Liver (tissue), 9 donors: ENCODE measurements around the gene ST6GALNAC3. TPM values are rescaled to one million over a fixed set of nuclear protein-coding genes. Genes with fewer than 3 reads are reported as not detected.

Experiments used
- DNase-seq: peaks from one replicate; pipeline ENCODE4 v3.0.0-alpha.2; 2017; ENCODE audit warnings: low spot score
- H3K27ac ChIP-seq, 2 donors: one replicate each; pipeline ENCODE4 v1.7.0; 2013; ENCODE audit warnings: inconsistent platforms in 2 of 2, low read length in 2 of 2, control low read depth in 1 of 2, low read depth in 1 of 2, mild to moderate bottlenecking in 1 of 2
- H3K27me3 ChIP-seq, 4 donors: one replicate each; pipeline versions ENCODE4 v1.6.1 to v1.7.0; 2013; ENCODE audit warnings: low read length in 3 of 4, inconsistent platforms in 1 of 4, mild to moderate bottlenecking in 1 of 4, moderate library complexity in 1 of 4; ENCODE audit not compliant: control insufficient read depth in 4 of 4, insufficient read depth in 4 of 4
- H3K36me3 ChIP-seq, 4 donors: one replicate each; pipeline versions ENCODE4 v1.6.1 to v1.7.0; 2013; ENCODE audit warnings: low read length in 3 of 4, mild to moderate bottlenecking in 3 of 4, low read depth in 1 of 4, moderate library complexity in 1 of 4; ENCODE audit not compliant: control insufficient read depth in 4 of 4, insufficient read depth in 3 of 4
- H3K4me1 ChIP-seq, 4 donors: one replicate each; pipeline versions ENCODE4 v1.6.1 to v1.7.0; 2013; ENCODE audit warnings: low read length in 3 of 4, mild to moderate bottlenecking in 3 of 4, moderate library complexity in 1 of 4; ENCODE audit not compliant: control insufficient read depth in 4 of 4, insufficient read depth in 4 of 4
- H3K4me3 ChIP-seq, 3 donors: one replicate each; pipeline versions ENCODE4 v1.6.1 to v1.7.0; 2013; ENCODE audit warnings: low read length in 3 of 3, control low read depth in 1 of 3, low read depth in 1 of 3, mild to moderate bottlenecking in 1 of 3
- H3K9ac ChIP-seq, 2 donors: one replicate each; pipeline ENCODE4 v1.7.0; 2013; ENCODE audit warnings: low read length in 2 of 2, mild to moderate bottlenecking in 2 of 2, moderate library complexity in 2 of 2, control low read depth in 1 of 2, low read depth in 1 of 2
- H3K9me3 ChIP-seq, 4 donors: one replicate each; pipeline versions ENCODE4 v1.6.1 to v1.7.0; 2013; ENCODE audit warnings: low read length in 3 of 4; ENCODE audit not compliant: control insufficient read depth in 4 of 4
- CTCF ChIP-seq: fragments of 150-350 bp; IDR thresholded peaks from 2 replicates; pipeline ENCODE4 v1.5.1; 2017; ENCODE audit warnings: improper control_type of control experiment, low read depth, low read length; ENCODE audit not compliant: missing input control
- EGR1 ChIP-seq, 2 donors: IDR thresholded peaks; 2 replicates each; pipeline ENCODE4 v1.6.1; 2016 to 2018; ENCODE audit warnings: antibody characterized with exemption in 2 of 2, low read depth in 2 of 2
- FOXA1 ChIP-seq: IDR thresholded peaks from 2 replicates; pipeline ENCODE4 v1.6.1; 2016; ENCODE audit warnings: antibody characterized with exemption
- FOXA2 ChIP-seq: IDR thresholded peaks from 2 replicates; pipeline ENCODE4 v1.6.1; 2016; ENCODE audit warnings: antibody characterized with exemption
- GABPA ChIP-seq, 2 donors: IDR thresholded peaks in 1 of 2; conservative IDR thresholded peaks in 1 of 2; 2 replicates each; pipeline ENCODE4 v1.6.1; 2016; ENCODE audit warnings: antibody characterized with exemption in 2 of 2, mild to moderate bottlenecking in 1 of 2, moderate library complexity in 1 of 2
- HNF4G ChIP-seq: IDR thresholded peaks from 2 replicates; pipeline ENCODE4 v1.6.1; 2016; ENCODE audit warnings: antibody characterized with exemption
- JUND ChIP-seq, 2 donors: IDR thresholded peaks; 2 replicates each; pipeline ENCODE4 v1.6.1; 2016; ENCODE audit warnings: antibody characterized with exemption in 2 of 2
- NR2F2 ChIP-seq: IDR thresholded peaks from 2 replicates; pipeline ENCODE4 v1.6.1; 2016; ENCODE audit warnings: antibody characterized with exemption
- RAD21 ChIP-seq, 2 donors: IDR thresholded peaks; 2 replicates each; pipeline ENCODE4 v1.6.1; 2016; ENCODE audit warnings: antibody characterized with exemption in 2 of 2, mild to moderate bottlenecking in 2 of 2
- RXRA ChIP-seq, 2 donors: IDR thresholded peaks; 2 replicates each; pipeline ENCODE4 v1.6.1; 2017 to 2018; ENCODE audit warnings: antibody characterized with exemption in 2 of 2, mild to moderate bottlenecking in 1 of 2
- SP1 ChIP-seq: IDR thresholded peaks from 2 replicates; pipeline ENCODE4 v1.6.1; 2018; ENCODE audit warnings: antibody characterized with exemption, mild to moderate bottlenecking
- TAF1 ChIP-seq: conservative IDR thresholded peaks from 2 replicates; pipeline ENCODE4 v1.6.1; 2016; ENCODE audit warnings: antibody characterized with exemption, mild to moderate bottlenecking
- YY1 ChIP-seq: IDR thresholded peaks from 2 replicates; pipeline ENCODE4 v1.6.1; 2016; ENCODE audit warnings: antibody characterized with exemption, mild to moderate bottlenecking
- WGBS: extraction: QIAGEN DNeasy Blood & Tissue Kit; methylation state at CpG from one replicate; pipeline ENCODE4 v1.1.7; 2013; 5-methylcytosine and 5-hydroxymethylcytosine counted together
- polyA plus RNA-seq, 2 donors: library from polyadenylated mRNA; stranded (reverse) in 1 of 2; unstranded in 1 of 2; fragments of 200-250 nt in 1 of 2; fragments of >200 nt in 1 of 2; fragmentation: Nextera tagmentation in 1 of 2; extraction: Ambion mirVana in 1 of 2; gene quantifications; one replicate each; pipeline versions ENCODE4 v1.2.1 to v1.2.3, GENCODE V29; 2013 to 2015
- total RNA-seq, 2 donors: library from RNA; depleted of rRNA; stranded (reverse); fragments of >200 nt; gene quantifications; one replicate each; pipeline ENCODE4 v1.2.3, GENCODE V29; 2014
- TF ChIP-seq, protein P1 (sequence below): IDR thresholded peaks from 2 replicates; pipeline ENCODE4 v1.6.1; 2016; ENCODE audit warnings: antibody characterized with exemption
- TF ChIP-seq, protein P2 (sequence below): IDR thresholded peaks from 2 replicates; pipeline ENCODE4 v1.6.1; 2016; ENCODE audit warnings: antibody characterized with exemption, mild to moderate bottlenecking
- donor health status: healthy.
- donor health status: healthy.
- donor health status: healthy.
- donor health status: healthy.
- donor health status: healthy.

The ST6GALNAC3 gene
- total and polyA plus RNA-seq, 4 donors: 1.2 to 5.0 (median 3.2) TPM

GRCh38 chr1:76083189-76083588, 8.6 kb downstream of the ST6GALNAC3 start:
- H3K4me1 ChIP-seq: no peaks in the 10 kb centered on the region
- 46% methylated on average over 10 of the region's 10 CpGs for WGBS
- H3K27ac ChIP-seq: no peak overlapping the region
- no peak for DNase-seq
- H3K36me3 ChIP-seq: no peaks in the 10 kb centered on the region
- H3K4me3 ChIP-seq: no peak overlapping the region
- TF ChIP-seq GABPA (IDR thresholded peaks at IDR 0.05 in 1 of 2, conservative IDR thresholded peaks at IDR 0.05 in 1 of 2) (no peak), TAF1 (no peak), SP1 (no peak), FOXA1 (no peak), YY1 (no peak)
- no peaks in the 10 kb centered on the region for H3K9me3 ChIP-seq
- H3K27me3 ChIP-seq: no peaks in the 10 kb centered on the region
- H3K9ac ChIP-seq: no peak overlapping the region

DNA sequence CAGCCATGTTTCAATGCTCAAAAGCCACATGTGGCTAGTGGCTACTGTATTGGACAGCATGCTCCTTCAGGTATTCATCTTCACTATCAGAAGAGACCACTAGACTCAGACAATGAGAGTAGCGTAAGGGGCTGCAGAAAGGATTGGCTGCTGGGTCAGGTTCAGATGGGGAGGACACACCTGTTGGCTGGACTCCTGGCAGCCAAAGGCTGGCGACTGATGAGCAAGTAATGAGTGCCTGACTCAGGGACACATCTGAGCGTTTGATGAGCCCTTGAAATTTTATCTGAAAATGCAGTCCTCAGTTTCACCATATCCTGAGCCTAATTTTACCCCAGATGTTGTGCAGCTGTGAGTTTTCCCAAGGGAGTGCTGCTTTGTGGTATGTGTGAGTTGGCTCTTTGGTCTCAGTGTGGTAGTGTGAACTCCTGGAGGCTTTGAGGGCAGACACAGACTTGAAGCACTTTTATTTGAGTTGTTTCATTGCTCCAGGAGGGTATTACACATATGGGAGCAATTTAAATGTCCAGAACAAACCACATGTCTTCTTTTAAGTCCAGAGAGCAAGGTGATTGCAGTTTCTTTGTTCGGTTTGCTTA, 9.6 kb downstream of the ST6GALNAC3 start:
- Histone ChIP-seq H3K9ac (no peak overlapping the region), H3K4me3 (no peak overlapping the region), H3K27me3 (no peaks in the 10 kb centered on the region), H3K36me3 (no peaks in the 10 kb centered on the region), H3K4me1 (no peaks in the 10 kb centered on the region), H3K27ac (no peak overlapping the region), H3K9me3 (no peaks in the 10 kb centered on the region)
- 81% methylated on average over 4 of the region's 4 CpGs for WGBS
- no peak for TF ChIP-seq SP1
- TF ChIP-seq NR2F2: no peak
- no peak for TF ChIP-seq EGR1 (IDR thresholded peaks at IDR 0.05; ENCODE audit: low read depth in 2 of 2)
- no peak for TF ChIP-seq RXRA (IDR thresholded peaks at IDR 0.05)
- no peak for TF ChIP-seq HNF4G
- no peak for TF ChIP-seq CTCF
- TF ChIP-seq GABPA (IDR thresholded peaks at IDR 0.05 in 1 of 2, conservative IDR thresholded peaks at IDR 0.05 in 1 of 2): no peak
- TF ChIP-seq, protein P1, sequence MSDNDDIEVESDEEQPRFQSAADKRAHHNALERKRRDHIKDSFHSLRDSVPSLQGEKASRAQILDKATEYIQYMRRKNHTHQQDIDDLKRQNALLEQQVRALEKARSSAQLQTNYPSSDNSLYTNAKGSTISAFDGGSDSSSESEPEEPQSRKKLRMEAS: no peak
- TF ChIP-seq FOXA1: no peak
- TF ChIP-seq RAD21 (IDR thresholded peaks at IDR 0.05): no peak
- TF ChIP-seq YY1: no peak
- TF ChIP-seq JUND (IDR thresholded peaks at IDR 0.05): no peak
- TF ChIP-seq TAF1: no peak
- TF ChIP-seq, protein P2, sequence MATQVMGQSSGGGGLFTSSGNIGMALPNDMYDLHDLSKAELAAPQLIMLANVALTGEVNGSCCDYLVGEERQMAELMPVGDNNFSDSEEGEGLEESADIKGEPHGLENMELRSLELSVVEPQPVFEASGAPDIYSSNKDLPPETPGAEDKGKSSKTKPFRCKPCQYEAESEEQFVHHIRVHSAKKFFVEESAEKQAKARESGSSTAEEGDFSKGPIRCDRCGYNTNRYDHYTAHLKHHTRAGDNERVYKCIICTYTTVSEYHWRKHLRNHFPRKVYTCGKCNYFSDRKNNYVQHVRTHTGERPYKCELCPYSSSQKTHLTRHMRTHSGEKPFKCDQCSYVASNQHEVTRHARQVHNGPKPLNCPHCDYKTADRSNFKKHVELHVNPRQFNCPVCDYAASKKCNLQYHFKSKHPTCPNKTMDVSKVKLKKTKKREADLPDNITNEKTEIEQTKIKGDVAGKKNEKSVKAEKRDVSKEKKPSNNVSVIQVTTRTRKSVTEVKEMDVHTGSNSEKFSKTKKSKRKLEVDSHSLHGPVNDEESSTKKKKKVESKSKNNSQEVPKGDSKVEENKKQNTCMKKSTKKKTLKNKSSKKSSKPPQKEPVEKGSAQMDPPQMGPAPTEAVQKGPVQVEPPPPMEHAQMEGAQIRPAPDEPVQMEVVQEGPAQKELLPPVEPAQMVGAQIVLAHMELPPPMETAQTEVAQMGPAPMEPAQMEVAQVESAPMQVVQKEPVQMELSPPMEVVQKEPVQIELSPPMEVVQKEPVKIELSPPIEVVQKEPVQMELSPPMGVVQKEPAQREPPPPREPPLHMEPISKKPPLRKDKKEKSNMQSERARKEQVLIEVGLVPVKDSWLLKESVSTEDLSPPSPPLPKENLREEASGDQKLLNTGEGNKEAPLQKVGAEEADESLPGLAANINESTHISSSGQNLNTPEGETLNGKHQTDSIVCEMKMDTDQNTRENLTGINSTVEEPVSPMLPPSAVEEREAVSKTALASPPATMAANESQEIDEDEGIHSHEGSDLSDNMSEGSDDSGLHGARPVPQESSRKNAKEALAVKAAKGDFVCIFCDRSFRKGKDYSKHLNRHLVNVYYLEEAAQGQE: no peak
- no peak for TF ChIP-seq FOXA2
- DNase-seq: no peak
